LoVo (cell line): Measurements from ENCODE around the gene SEC24A.
A peak's percentile ranks its signal among the peaks of the same experiment; 100 is the strongest.
"Not testable (repeated sequence)": the region's sequence is repeated elsewhere in the genome, so short reads cannot be mapped to it uniquely, and the experiment has no call there.

Experiments
- DNase-seq: peaks from one replicate; pipeline ENCODE4 v3.0.0-alpha.2; 2016; ENCODE audit warnings: low spot score

SEC24A gene

DNA sequence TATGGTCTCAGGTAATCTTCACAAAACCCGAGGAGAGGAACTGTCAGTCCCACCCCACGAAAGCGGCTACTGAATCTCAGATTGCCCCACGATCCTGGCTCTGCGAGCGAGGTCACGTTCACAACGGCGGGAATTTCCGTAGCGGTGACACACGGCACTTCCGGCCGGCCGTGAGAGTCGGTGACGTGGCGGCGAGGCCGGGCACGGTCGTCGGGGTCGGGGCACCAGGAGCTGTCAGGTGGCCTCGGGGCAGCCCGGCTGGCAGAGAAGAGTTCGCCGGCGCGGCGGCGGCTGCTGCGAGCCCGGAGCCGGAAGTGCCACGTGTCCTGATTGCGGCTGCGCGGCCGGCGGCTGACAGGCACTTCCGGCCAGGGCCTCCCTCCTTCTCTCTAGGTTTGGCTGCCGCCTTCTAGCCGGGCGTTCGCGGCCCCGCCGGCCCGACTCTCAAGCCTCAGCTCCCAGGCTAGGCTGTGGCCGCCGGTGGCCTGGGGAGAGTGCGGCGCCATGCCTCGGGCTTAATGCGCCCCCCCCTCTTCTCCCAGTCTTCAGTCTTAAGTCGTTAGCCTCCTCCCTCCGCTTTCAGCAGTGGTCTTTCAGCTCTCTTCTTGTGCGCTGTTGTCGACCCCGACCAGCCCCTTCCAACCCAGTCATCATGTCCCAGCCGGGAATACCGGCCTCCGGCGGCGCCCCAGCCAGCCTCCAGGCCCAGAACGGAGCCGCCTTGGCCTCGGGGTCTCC is at the start of gene SEC24A:
TSS of gene SEC24A (plus strand) at position 361 of the 738 bp plus-strand sequence. CDS start at position 653, 292 bp downstream.
- peak; percentile 95 for DNase-seq

DNA sequence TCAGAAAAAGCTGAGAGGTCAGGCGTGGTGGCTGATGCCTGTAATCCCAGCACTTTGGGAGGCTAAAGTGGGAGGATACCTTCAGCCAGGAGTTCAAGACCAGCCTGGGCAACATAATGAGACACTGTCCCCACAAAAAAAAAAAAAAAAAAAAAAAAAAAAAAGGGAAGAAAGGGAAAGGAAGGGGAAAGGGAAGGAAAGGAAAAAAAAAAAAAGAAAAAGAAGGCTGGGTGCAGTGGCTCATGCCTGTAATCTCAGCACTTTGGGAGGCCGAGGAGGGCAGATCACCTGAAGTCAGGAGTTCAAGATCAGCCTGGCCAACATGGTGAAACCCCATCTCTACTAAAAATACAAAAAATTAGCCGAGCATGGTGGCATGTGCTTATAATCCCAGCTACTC is 48.8 kb upstream of the SEC24A start:
- DNase-seq: not testable (repeated sequence)

DNA sequence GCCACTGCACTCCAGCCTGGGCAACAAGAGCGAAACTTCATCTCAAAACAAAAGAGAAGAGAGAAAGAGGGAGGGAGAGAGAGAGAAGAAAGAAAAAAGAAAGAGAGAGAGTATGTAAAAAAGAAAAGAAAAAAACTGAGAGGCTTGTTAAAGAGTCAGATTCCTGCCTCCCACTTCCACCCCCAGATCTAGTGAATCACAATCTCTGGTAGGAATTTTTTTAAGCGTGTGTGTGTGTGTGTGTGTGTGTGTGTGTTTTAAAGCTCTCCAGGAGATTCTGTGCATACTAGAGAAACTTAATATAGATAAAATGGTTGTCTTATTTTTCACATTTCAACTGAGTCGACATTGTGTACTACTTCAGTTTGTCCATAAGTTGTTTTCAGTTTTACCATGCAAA is 48.0 kb upstream of the SEC24A start:
- DNase-seq: no peak

DNA sequence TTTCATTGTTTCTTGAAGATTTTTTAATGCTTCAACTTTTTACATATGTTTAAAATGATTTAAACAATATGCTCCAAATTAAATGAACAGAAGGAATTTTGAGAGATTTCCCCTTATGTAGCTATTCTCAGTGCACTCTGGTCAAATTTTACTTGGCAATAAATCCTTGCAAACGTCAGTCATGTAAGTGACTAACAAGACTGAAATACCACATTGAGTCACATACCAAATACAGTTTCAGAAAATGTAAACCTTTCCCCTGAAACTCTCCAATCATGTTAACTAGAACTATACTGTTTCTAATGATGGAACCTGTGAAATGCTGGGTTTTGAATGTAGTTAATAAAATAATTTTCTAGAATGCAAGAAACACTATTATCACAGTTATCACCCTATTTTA is 45.5 kb upstream of the SEC24A start:
- DNase-seq: no peak

DNA sequence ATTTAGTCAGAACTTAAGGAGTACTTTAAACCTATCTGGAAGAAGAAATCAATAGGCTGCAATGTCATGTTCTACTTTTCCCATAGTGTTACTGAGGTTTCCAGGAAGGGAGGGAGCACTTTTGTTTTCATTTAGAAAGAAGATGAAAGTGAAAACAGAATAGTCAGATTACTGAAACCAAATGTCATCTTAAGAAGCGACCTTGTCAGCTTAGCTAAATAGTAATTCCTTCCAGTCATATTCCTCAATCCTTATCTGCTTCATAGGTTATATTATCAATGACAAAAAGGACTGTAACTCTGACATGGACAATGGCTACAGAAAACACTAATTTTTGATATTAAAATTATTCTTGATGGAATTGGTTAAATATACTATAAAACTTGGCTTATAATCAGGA is 43.7 kb upstream of the SEC24A start:
- no peak for DNase-seq

DNA sequence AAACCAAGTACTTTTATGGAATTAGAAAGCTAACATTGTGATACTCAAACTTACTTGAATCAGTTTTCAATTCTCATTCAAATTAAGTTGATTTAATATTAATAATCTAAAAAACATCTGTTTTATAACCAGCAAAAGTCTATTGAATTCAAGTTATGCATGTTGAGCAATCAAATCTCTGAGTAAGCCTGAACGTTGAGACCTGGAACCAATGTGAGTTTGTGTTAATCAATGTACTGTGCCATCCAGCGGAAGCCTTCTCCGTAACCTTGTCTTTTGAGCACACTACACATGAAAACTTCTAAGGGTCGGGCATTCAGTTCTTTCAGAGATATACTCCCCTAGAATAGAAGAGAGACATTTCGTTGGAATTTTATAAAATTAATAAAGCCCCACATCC is 41.9 kb upstream of the SEC24A start:
- DNase-seq: no peak

DNA sequence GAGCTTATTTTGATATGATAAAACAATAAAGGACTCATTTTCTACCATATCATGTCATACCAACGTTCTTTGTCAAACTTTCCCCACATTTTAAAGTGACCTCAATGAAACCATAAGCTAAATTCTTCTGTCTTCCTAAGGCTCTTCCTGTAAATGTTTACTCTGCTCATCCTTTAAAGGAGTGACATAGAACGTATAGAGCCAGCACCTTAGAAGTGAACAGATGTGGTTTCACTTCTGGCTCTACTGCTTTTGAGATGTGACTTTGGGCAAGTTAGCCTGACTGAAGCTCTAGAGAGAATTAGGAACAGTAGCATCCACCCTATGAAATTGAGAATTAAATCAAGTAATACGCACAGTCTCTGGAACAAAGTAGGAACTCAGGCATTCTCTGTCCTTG is 40.0 kb upstream of the SEC24A start:
- DNase-seq: no peak

DNA sequence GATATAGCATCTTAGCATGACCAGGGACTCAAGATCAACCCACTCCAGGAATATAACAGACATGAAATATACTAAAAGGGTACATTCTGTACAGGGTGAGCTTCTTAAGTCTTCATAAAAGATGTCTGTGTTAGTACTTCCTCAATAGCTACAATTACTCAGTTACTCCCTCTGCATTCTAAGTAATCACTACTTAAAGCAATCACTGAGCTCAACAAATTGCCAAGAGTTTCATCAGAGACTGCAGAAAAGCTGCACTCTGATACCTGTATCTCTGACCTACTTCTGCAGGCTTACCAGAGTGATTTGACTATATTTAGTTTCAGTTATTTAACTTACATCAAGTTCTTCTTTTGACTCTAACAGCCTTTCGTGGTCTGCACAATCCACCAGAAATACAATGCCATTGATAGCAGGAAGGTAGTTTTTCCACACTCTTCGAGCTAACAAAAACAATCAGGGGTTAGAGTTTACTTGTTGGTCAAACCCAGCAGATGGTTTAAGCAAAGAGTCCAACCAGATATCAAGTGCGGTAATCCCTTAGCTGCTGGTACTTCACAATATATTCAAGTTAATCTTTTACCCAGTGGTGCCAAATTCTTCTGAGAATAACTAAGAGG is 39.2 kb upstream of the SEC24A start:
- no peak for DNase-seq

DNA sequence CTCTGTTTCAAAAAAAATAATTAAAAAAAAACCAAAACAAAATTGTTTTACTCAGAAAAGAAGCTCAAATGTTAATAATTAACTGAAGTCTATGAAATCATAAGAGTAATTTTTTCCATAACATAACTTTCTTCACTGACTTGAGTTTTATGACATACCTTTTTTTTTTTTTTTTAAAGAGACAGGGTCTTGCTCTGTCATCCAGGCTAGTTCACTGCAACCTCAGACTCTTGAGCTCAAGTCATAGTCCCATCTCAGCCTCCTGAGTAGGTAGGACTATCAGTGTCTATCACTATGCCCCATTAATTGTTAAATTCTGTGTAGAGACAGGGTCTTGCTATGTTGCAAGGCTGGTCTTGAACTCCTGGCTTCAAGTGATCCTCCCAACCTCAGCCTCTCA is 37.9 kb upstream of the SEC24A start:
- no peak for DNase-seq

DNA sequence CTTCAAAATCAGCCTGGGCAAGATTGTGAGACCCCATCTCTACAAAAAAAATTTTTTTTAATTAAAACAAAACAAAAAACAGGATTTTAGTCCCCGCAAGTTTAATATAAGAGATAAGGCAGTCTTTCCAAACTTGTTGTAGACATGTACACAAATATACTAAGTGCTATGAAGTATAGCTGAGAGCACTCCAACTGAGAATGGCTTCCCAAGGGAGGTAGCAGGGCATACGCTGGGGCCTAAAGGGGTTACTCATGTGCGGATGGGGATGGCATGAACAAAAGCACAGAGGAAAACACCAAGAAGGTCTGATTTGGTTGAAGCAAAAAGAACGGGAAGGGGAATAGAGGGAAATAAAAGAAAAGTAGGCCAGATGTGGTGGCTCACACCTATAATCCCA is 37.1 kb upstream of the SEC24A start:
- DNase-seq: no peak

DNA sequence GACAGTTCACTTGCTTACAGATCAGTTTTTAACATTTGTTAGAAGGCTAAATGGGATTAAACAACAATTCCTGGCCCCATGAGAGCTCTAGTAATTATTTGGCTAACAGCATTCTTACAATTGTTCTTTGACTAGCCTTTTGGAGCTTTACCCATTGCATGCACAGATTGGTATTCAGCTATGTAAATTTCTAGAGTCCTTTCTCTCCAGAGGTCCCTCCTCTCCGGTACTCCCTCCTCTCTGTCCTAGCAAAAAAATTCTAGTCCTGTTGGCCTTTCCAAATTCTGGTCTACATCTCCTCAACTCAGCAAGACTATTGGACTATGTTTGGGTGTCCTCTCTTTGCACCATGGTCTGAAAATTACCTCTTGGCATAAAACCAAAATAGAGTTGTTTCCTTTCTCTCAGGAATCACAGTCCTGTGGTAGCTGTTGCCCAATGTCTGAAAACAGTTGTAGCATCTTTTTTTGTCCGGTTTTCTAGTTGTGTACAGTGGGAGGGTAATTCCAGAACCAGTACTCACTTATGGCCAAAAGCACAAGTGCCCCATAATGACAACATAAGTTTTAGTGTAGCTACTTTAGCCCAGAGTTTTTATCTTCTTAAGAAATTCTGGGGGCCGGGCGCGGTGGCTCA is 34.0 kb upstream of the SEC24A start:
- DNase-seq: no peak

DNA sequence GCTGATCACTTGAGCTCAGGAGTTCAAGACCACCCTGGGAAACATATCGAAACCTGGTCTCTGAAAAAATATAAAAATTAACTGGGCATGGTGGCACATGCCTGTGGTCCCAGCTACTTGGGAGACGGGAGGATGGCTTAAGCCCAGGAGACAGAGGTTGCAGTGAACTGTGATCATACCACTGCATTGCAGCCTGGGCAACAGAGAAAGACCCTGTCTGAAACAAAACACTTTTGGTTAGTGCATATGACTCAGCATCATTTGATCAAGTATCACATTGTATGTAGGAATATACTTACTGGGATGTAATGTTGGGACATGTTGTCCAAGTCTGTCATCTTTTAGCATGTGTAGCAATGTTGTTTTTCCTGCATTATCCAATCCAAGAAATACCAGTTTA is 28.0 kb upstream of the SEC24A start:
- no peak for DNase-seq

DNA sequence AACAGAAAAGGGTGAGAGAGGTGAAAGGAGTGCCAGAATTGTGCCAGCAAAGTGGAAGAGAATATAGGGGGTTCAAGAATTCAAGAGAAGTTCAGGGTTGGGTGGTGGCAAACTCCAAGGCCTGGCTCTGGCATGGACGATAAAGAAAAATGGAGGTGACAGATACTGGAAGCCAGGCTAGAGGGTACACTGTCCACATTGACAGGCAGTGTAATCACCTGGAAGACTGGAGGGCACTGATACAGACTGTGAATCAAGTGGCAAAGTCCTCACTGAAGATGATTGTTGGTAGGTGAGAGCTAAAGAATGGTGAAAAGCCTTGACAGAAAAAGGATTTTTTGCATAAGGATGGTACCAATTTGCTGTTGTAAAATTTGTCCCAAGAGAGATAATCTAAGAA is 23.0 kb upstream of the SEC24A start:
- DNase-seq: no peak

DNA sequence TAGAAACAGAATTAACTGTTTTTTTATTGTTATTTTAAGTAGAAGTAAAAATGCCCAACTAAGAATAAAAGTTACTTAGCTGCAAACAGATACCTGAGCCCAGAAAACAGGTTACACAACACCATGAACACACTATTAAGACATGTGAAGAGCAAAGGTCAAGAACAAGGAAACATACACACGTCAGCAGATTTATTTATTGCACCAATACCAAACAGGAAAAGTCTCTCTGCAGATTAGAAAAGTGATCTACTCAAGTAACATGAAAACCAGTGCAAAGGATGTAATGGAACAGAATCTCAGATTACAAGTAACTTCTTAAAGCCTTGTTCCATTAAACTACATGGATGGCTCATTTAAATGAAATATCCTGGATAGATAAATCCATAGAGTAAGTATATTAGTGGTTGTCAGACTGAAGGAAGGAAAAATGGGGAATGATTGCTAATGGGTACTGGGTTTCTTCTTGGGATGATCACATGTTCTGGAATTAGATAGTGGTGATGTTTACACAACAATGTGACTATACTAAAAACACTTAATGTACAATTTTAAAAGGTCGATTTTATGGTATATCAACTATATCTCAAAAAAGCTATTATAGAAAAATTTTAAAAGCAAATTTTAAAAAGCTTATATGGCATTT is 22.1 kb upstream of the SEC24A start:
- peak; percentile 81 for DNase-seq

DNA sequence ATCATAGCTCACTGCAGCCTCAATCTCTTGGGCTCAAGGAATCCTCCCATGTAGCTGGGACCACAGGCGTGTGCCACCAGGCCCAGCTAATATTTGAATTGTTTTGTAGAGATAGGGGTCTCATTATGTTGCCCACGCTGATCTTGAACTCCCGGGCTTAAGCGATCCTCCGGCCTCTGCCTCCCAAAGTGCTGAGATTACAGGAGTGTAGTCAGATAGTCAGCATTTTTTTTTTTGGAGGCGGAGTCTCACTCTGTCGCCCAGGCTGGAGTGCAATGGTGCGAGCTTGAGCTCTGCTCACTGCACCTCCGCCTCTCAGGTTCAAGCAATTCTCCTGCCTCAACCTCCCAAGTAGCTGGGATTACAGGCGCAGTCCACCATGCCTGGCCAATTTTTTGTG is 14.4 kb upstream of the SEC24A start:
- no peak for DNase-seq

DNA sequence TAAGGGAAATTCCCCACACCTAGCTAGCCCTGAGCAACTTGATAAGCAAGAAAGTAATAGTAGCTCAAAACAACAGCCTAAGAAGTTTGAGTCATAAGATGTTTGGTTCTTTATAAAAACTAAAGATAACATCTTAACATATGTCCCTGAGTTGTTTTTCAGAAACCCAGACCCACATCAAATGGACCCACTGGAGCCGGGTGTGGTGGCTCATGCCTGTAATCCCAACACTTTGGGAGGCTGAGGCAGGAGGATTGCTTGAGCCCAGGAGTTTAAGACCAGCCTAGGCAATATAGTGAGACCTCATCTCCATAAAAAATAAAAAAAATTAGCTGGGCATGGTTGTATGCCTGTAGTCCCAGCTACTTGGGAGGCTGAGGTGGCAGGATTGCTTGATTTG is 13.2 kb upstream of the SEC24A start:
- not testable (repeated sequence) for DNase-seq

DNA sequence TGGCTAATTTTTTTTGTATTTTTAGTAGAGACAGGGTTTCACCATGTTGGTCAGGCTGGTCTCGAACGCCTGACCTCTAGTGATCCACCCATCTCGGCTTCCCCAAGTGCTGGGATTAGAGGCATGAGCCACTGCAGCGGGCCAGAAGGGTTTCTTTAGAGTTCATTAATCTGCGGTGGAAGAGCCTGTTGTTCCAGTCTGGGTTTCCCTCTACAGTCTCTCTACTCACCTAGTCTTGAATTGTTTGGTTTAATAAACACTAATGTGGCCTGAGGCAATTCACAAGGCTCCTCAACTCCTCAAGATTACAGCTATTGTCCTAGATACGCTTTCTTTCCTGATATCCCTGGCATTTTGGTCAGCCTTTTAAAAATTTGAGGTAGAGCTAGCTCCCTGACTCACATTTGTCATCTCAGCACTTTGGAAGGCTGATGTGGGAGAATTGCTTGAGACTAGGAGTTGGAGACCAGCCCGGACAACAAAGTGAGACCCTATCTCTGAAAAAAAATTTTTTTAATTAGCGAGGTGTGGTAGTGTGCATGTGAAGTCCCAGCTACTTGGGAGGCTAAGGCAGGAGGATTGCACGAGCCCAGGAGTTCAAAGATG is 11.4 kb upstream of the SEC24A start:
- DNase-seq: no peak

DNA sequence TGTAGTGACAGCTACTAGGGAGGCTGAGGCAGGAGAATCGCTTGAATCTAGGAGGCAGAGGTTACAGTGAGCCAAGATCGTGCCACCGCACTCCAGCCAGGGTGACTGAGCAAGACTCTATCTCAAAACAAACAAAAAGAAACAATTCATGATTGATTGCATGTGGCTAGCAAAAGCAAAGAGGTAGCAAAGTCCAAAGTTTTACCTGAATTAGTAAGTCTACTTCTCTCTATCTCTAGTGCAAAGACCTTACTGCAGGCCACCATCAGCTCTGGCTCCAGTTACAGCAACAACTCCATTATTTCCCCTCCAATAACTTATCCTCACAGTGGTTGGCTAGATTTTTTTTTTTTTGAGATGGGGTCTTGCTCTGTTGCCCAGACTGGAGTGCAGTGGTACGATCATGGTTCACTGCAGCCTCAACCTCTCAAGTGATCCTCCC is 9.8 kb upstream of the SEC24A start:
- no peak for DNase-seq

DNA sequence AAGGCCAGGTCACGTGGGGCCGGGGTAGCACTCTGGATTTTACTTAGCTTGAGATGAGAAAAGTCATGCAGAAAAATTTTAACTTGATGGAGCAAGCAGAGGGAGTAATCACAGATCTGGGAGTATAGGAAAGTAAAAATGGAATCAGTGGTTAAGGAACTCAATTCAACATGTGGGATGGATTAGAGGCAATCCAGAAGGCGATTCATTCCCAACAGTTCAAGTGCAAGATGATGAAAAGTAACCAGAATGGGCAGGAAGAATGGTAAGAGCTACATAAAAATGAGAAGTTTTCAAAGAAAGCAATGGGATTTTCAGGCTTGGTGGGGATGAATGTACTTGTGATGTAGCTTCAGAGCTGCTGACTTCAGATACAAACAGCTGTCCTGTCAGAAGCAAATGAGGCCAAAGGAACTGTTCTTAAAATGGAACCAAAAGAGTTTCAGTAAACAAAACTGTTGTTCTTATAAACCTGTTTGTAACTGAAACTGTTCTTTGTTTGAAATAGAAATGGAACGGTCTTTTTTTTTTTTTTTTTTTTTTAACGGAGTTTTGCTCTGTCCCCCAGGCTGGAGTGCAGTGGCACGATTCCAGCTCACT is 5.6 kb upstream of the SEC24A start:
- DNase-seq: no peak

DNA sequence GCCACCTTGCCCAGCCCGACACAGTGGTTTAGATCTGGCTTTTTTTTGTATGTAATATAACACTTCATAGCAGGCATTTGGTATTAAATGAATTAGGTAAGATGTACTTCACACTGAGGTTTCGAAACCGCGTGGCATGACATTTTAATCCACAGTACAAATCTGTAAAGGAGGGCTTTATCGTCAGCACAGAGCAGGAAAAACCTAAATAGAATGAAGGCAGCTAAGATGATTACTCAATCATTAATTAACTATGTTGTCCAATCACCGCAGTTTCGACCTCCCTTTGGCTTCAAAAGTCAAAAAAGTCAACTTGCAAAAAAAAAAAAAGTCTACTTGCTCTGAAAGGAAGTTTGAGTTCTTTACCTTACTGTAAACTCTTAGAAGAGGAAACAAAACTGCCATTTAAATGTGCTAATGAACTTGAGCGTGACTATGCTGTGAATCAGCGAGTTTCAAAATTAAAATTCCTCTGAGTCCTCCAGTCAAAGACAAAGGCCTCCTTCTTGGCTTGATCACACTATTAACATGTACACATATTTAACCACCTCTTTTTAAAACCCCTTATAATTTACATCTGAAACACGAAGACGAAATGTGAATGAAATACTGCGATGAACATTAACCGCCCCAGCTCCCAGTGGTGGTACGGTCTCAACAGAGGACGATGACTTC is 698 bp upstream of the SEC24A start:
- peak; percentile 37 for DNase-seq

DNA sequence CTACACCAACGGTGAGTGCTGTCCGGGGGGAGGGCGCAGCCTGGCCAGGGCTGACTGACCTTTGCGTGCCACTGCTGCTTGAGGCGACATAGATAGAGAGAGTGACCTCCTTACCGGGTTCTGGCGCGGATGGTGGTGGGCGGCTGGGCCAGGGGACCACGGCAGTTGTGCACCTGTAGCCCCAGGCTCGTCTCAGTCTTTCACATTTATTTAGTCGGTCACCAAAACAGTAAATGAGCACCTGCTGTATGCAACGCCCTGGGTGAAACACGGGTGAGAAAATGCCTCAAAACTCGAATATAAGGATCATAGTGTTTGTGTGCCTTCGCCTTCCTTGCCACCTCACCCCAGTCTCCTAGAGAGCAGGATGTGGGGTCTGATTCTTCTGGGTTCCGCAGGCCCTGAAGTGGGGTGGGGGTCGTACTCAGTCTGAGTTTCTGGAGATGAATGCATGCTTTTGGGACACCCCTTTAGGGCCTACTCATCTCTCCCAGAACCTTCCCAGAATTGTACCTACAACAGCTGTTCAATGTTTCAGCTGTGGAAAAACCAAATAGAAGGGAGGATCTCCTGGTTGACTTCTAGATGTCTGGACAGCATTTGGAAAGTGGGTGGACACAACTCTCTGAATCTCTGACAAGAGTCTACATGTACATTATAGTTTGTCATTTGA is 714 bp downstream of the SEC24A start:
- DNase-seq: no peak
